ENCODE results near the gene RAB24. TPM values are rescaled to one million over a fixed set of nuclear protein-coding genes. Genes with fewer than 3 reads are reported as not detected.

RAB24 gene
- total RNA-seq, 1 donor from 2014 or later = 30.0 TPM

GRCh38 chr5:177276886-177277285, 26.6 kb downstream of the RAB24 start:
- no peaks in the 10 kb centered on the region for H3K9me3 Mint-ChIP-seq (ENCODE audit: low read depth)
- H3K4me3 Mint-ChIP-seq (ENCODE audit: low read depth) = no peak overlapping the region
- H3K36me3 Mint-ChIP-seq (ENCODE audit: insufficient read depth) = peaks cover 30% of the 10 kb centered on the region
- H3K27ac Mint-ChIP-seq = no peak overlapping the region
- peaks cover 2% of the 10 kb centered on the region for H3K4me1 Mint-ChIP-seq (ENCODE audit: low read depth)
- no peak for TF ChIP-seq CTCF (IDR thresholded peaks at IDR 0.05; ENCODE audit: unreplicated experiment)
- H3K27me3 Mint-ChIP-seq = no peaks in the 10 kb centered on the region
- DNase-seq (ENCODE audit: low spot score, unreplicated experiment) = no peak

GRCh38 chr5:177275883-177276282, 27.6 kb downstream of the RAB24 start:
- Mint-ChIP-seq H3K4me1 (ENCODE audit: low read depth) (peaks cover 2% of the 10 kb centered on the region), H3K36me3 (ENCODE audit: insufficient read depth) (peaks cover 34% of the 10 kb centered on the region)

GRCh38 chr5:177271113-177271512, 32.4 kb downstream of the RAB24 start:
- Mint-ChIP-seq H3K4me3 (ENCODE audit: low read depth) (no peak overlapping the region), H3K27me3 (no peaks in the 10 kb centered on the region), H3K27ac (peak overlapping the region; percentile 80), H3K36me3 (ENCODE audit: insufficient read depth) (peaks cover 31% of the 10 kb centered on the region), H3K4me1 (ENCODE audit: low read depth) (peaks cover 2% of the 10 kb centered on the region), H3K9me3 (ENCODE audit: low read depth) (no peaks in the 10 kb centered on the region)
- no peak for TF ChIP-seq CTCF (IDR thresholded peaks at IDR 0.05; ENCODE audit: unreplicated experiment)
- no peak for DNase-seq (ENCODE audit: low spot score, unreplicated experiment)

More at GRCh38 chr5:177275883-177276282, 27.6 kb downstream of the RAB24 start:
- Mint-ChIP-seq H3K27me3 (no peaks in the 10 kb centered on the region), H3K9me3 (ENCODE audit: low read depth) (no peaks in the 10 kb centered on the region), H3K4me3 (ENCODE audit: low read depth) (no peak overlapping the region), H3K27ac (no peak overlapping the region)
- DNase-seq (ENCODE audit: low spot score, unreplicated experiment) = no peak
- no peak for TF ChIP-seq CTCF (IDR thresholded peaks at IDR 0.05; ENCODE audit: unreplicated experiment)

GRCh38 chr5:177270653-177271052, 32.9 kb downstream of the RAB24 start:
- Mint-ChIP-seq H3K4me1 (ENCODE audit: low read depth) (peaks cover 2% of the 10 kb centered on the region), H3K27me3 (no peaks in the 10 kb centered on the region), H3K9me3 (ENCODE audit: low read depth) (no peaks in the 10 kb centered on the region), H3K4me3 (ENCODE audit: low read depth) (no peak overlapping the region), H3K36me3 (ENCODE audit: insufficient read depth) (peaks cover 34% of the 10 kb centered on the region), H3K27ac (peak overlapping the region; percentile 80)
- no peak for TF ChIP-seq CTCF (IDR thresholded peaks at IDR 0.05; ENCODE audit: unreplicated experiment)
- no peak for DNase-seq (ENCODE audit: low spot score, unreplicated experiment)

GRCh38 chr5:177269976-177270375, 33.5 kb downstream of the RAB24 start:
- Mint-ChIP-seq H3K27ac (no peak overlapping the region), H3K4me1 (ENCODE audit: low read depth) (peaks cover 2% of the 10 kb centered on the region), H3K9me3 (ENCODE audit: low read depth) (no peaks in the 10 kb centered on the region), H3K4me3 (ENCODE audit: low read depth) (no peak overlapping the region), H3K27me3 (no peaks in the 10 kb centered on the region), H3K36me3 (ENCODE audit: insufficient read depth) (peaks cover 33% of the 10 kb centered on the region)
- no peak for TF ChIP-seq CTCF (IDR thresholded peaks at IDR 0.05; ENCODE audit: unreplicated experiment)
- no peak for DNase-seq (ENCODE audit: low spot score, unreplicated experiment)

Data from progenitor cell of endocrine pancreas (in vitro differentiated cells).